Fibroblast of villous mesenchyme (primary cell): ENCODE measurements around the gene AMPH. TPM values are rescaled to one million over a fixed set of nuclear protein-coding genes. Genes with fewer than 3 reads are reported as not detected.

ENCODE experiments used
- DNase-seq: peaks from one replicate; pipeline ENCODE4 v3.0.0-alpha.2; 2010; ENCODE audit warnings: low read depth
- H3K4me3 ChIP-seq: 2 replicates; pipeline ENCODE4 v1.5.1; 2011; ENCODE audit warnings: low read depth, mild to moderate bottlenecking, low read length
- CTCF ChIP-seq: IDR thresholded peaks from 2 replicates; pipeline ENCODE4 v1.5.1; 2012; ENCODE audit warnings: low read depth, mild to moderate bottlenecking, low read length; ENCODE audit not compliant: insufficient read depth
- total RNA-seq: library from RNA; depleted of rRNA; stranded (reverse); fragments of >200 nt; gene quantifications from 2 replicates; pipeline ENCODE4 v1.2.3, GENCODE V29; 2012

Gene AMPH
- total RNA-seq, 1 donor: 0.86 TPM

DNA sequence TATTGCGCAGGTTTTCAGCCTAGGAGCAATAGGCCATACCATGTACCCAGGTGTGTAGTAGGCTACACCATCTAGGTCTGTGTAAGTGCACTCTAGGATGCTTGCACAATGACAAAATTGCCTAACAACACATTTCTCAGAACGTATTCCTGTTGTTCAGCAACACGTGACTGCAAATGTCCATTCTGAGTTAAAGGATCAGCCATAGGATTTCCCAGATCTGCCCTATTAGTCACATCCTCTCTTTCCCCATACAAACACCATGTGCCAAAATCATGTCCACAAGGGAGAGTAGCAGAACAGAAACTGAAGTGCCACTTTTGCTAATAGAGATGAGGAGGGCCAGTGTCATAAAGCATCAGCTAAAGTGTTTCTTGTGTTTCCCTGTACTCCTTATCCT is 42.6 kb upstream of the AMPH start:
- H3K4me3 ChIP-seq: no peak overlapping the region
- no peak for TF ChIP-seq CTCF
- peak; percentile 80 for DNase-seq

DNA sequence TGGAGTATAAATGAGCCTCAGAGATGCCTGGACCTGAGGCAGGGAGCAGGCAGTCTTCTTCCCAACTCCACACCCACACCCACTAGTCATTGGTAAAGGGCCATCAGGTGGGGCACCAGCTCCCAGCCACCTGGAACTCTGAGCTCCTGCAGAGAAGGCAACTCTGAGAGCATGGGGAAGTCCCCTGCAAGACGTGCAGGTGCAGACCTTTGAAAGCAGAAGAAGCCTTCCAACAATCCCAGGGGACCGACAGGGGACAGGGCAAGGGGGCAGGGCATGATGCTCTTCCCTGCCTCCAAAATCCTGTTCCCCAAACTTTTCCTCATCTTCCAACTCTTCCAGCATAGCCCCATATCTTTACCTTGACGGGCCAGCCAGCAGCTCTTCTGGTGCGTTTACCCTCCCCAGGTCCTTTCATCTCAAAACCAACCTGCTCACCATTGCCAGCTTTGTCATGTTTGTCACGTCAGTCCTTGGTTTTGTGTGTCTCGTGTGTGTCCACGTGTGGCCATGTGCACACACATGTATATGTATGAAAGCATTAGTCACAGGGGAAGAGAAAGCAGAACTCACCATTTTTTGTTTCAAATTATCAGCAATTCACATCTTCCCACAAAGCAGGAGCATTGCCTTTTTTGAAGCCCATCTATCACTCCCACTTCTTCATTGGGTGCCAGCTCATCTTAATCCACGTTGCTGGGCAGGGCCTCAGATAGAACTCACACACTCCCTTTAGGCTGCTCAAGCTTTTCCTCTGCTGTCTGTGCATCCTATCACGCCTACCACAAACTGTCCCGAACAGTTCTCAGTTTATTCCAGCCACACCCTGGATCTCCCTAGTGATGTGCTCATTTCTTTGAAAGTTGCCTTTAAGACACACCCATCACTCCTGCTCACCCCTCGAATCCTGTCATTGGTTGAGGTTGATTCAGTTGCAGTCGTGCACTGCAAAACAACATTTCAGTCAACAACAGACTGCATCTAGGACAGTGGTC is 41.0 kb upstream of the AMPH start:
- no peak for TF ChIP-seq CTCF
- no peak for DNase-seq
- no peak overlapping the region for H3K4me3 ChIP-seq

DNA sequence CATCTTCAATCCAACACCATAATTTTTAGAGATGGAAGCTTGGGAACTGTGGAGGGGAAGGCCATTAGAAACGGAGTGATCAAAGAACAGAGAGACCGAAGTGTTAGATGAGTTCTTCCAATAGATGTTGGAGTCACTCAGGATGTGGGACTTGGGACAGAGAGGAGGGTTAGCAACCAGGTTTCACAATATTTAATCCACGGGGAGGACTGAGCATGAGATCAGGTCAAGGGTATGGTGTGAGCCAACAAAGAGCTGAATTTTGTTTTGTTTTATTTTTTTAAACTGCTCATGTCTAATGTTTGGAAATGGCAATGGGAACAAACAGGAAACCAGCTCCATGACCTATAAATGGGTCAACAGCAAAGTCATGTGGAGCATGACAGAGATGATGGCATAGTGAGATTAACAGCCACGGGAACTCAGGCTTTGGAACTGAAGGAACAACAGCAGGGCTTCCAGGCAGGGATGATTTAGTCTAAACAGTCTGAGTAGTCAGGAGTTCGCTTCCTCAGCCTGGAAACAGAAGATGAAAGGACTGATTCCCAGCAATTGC is 38.9 kb upstream of the AMPH start:
- peak; percentile 36 for DNase-seq
- H3K4me3 ChIP-seq: no peak overlapping the region
- no peak for TF ChIP-seq CTCF

GRCh38 chr7:38664972-38665371 is 33.8 kb upstream of the AMPH start:
- no peak for TF ChIP-seq CTCF
- no peak overlapping the region for H3K4me3 ChIP-seq
- no peak for DNase-seq

- TF ChIP-seq CTCF: peak; percentile 70
- no peak overlapping the region for H3K4me3 ChIP-seq
- peak; percentile 47 for DNase-seq
These were observed 29.4 kb upstream of the AMPH start for GRCh38 chr7:38660427-38661099.

GRCh38 chr7:38659931-38660330 is 28.8 kb upstream of the AMPH start:
- no peak for TF ChIP-seq CTCF
- H3K4me3 ChIP-seq: no peak overlapping the region

More at GRCh38 chr7:38659931-38660330, 28.8 kb upstream of the AMPH start:
- no peak for DNase-seq
